ENCODE data around the gene VPS41.

The VPS41 gene

DNA sequence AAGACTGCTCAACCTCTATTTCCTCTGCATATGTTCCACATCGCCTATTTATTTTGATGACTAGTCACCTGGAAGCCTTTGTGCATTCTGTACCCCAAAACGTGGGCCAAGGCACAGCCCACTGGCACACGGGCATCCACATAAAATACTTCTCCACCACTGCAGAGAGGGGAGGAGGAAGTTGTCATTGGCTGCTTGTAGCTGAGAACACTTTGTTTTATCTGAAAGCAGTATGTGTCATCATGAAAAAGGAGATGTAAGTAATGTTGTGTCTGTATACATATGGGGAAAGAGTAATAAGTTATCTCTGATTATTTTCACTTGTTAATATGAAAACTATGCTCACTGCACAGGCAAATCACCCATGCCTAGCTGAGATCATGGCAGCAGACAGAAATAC lies 229.6 kb downstream of the VPS41 start (continued):
- TF ChIP-seq ZNF398 (tag by site-specific recombination; IDR thresholded peaks at IDR 0.05) = no peak
- TF ChIP-seq ZIC2 (tag by site-specific recombination; IDR thresholded peaks at IDR 0.05) = no peak
- no peak for TF ChIP-seq ZNF792 (tag by site-specific recombination; IDR thresholded peaks at IDR 0.05)
- no peak for TF ChIP-seq ZNF394 (tag by site-specific recombination; IDR thresholded peaks at IDR 0.05; ENCODE audit: borderline replicate concordance)

DNA sequence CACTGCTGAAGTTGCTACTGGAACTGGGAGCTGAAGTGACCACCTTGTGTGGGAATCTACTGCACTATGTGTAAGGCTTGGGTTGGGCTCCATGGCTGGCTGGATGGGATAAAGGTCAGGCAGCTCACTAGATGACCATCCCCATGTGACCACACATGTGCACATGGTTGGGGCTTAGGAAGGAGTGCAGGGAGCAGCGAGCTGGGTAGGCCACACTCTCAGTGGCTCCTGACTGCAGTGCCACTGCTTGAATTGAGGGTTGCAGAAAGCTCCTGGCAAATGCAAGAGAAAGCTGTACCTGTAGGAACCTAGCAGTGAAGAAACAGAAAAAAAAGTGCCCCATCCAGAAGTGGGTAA lies 230.3 kb downstream of the VPS41 start:
- TF ChIP-seq YY2 (tag by site-specific recombination; IDR thresholded peaks at IDR 0.05) = no peak
- TF ChIP-seq ZNF146 (tag by site-specific recombination; IDR thresholded peaks at IDR 0.05) = no peak
- H3K4me1 ChIP-seq (ENCODE audit: control insufficient read depth, insufficient read depth, low read length) = peaks cover 8% of the 10 kb centered on the region; the same call in 1 of the 2 replicates
- H3K36me3 ChIP-seq (ENCODE audit: control insufficient read depth in 2 of 2, insufficient read depth in 1 of 2, low read length in 2 of 2) = no peaks in the 10 kb centered on the region
- no peak overlapping the region for H3K4me3 ChIP-seq (ENCODE audit: low read depth, low read length)
- POLR2A ChIA-PET = no interaction called here
- H3K27ac ChIP-seq (ENCODE audit: extremely low read depth, low read depth, low read length) = no peak overlapping the region
- CTCF ChIA-PET = interaction anchor here (0.6 kb wide), 1 partner anchor 196 kb away, joined by 3 read pairs; no protein-coding TSS in a partner anchor
- H3K9me3 ChIP-seq (ENCODE audit: control insufficient read depth, insufficient read depth, low read depth, low read length) = no peaks in the 10 kb centered on the region

GRCh38 chr7:38677981-38678697 lies 230.9 kb downstream of the VPS41 start:
- no peaks in the 10 kb centered on the region for H3K36me3 ChIP-seq (ENCODE audit: control insufficient read depth in 2 of 2, insufficient read depth in 1 of 2, low read length in 2 of 2)
- CTCF ChIA-PET = interaction anchor here (0.6 kb wide), 1 partner anchor 197 kb away, joined by 3 read pairs; no protein-coding TSS in a partner anchor
- TF ChIP-seq ZNF132 (tag by site-specific recombination; IDR thresholded peaks at IDR 0.05; ENCODE audit: borderline replicate concordance) = no peak
- TF ChIP-seq HOXC10 (CRISPR knock-in tag; IDR thresholded peaks at IDR 0.05) = no peak
- no peak for TF ChIP-seq PRDM1 (tag by site-specific recombination; IDR thresholded peaks at IDR 0.05)
- TF ChIP-seq ZNF530 (tag by site-specific recombination; IDR thresholded peaks at IDR 0.05; ENCODE audit: low read depth) = no peak
- TF ChIP-seq ZNF133 (tag by site-specific recombination; IDR thresholded peaks at IDR 0.05) = no peak
- TF ChIP-seq, protein P1, sequence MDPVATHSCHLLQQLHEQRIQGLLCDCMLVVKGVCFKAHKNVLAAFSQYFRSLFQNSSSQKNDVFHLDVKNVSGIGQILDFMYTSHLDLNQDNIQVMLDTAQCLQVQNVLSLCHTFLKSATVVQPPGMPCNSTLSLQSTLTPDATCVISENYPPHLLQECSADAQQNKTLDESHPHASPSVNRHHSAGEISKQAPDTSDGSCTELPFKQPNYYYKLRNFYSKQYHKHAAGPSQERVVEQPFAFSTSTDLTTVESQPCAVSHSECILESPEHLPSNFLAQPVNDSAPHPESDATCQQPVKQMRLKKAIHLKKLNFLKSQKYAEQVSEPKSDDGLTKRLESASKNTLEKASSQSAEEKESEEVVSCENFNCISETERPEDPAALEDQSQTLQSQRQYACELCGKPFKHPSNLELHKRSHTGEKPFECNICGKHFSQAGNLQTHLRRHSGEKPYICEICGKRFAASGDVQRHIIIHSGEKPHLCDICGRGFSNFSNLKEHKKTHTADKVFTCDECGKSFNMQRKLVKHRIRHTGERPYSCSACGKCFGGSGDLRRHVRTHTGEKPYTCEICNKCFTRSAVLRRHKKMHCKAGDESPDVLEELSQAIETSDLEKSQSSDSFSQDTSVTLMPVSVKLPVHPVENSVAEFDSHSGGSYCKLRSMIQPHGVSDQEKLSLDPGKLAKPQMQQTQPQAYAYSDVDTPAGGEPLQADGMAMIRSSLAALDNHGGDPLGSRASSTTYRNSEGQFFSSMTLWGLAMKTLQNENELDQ (tag by site-specific recombination; IDR thresholded peaks at IDR 0.05; ENCODE audit: low read depth) = no peak
- TF ChIP-seq ZNF514 (tag by site-specific recombination; IDR thresholded peaks at IDR 0.05) = no peak
- no peak for TF ChIP-seq ZNF837 (tag by site-specific recombination; IDR thresholded peaks at IDR 0.05)
- H3K9me3 ChIP-seq (ENCODE audit: control insufficient read depth, insufficient read depth, low read depth, low read length) = no peaks in the 10 kb centered on the region
- POLR2A ChIA-PET = no interaction called here
- H3K27ac ChIP-seq (ENCODE audit: extremely low read depth, low read depth, low read length) = no peak overlapping the region
- peaks cover 8% of the 10 kb centered on the region; the same call in 1 of the 2 replicates for H3K4me1 ChIP-seq (ENCODE audit: control insufficient read depth, insufficient read depth, low read length)
- no peak overlapping the region for H3K4me3 ChIP-seq (ENCODE audit: low read depth, low read length)

GRCh38 chr7:38675494-38676106 lies 233.4 kb downstream of the VPS41 start:
- no peak for TF ChIP-seq ZNF830 (tag by site-specific recombination; IDR thresholded peaks at IDR 0.05; ENCODE audit: low read depth)
- H3K9me3 ChIP-seq (ENCODE audit: control insufficient read depth, insufficient read depth, low read depth, low read length) = no peaks in the 10 kb centered on the region
- no peak overlapping the region for H3K4me3 ChIP-seq (ENCODE audit: low read depth, low read length)
- POLR2A ChIA-PET = no interaction called here
- CTCF ChIA-PET = no interaction called here
- no peaks in the 10 kb centered on the region for H3K36me3 ChIP-seq (ENCODE audit: control insufficient read depth in 2 of 2, insufficient read depth in 1 of 2, low read length in 2 of 2)
- H3K27ac ChIP-seq (ENCODE audit: extremely low read depth, low read depth, low read length) = no peak overlapping the region
- H3K4me1 ChIP-seq (ENCODE audit: control insufficient read depth, insufficient read depth, low read length) = no peaks in the 10 kb centered on the region

Data from HEK293 (cell line).